Stromal cell of bone marrow (primary cell): Measurements from ENCODE around the gene ADAMTS18.
A peak's percentile ranks its signal among the peaks of the same experiment; 100 is the strongest.
"Not testable (repeated sequence)": the region's sequence is repeated elsewhere in the genome, so short reads cannot be mapped to it uniquely, and the experiment has no call there.

ENCODE experiments used
- DNase-seq: peaks from one replicate; pipeline ENCODE4 v3.0.0-alpha.2; 2012; ENCODE audit warnings: low read depth

The ADAMTS18 gene

DNA sequence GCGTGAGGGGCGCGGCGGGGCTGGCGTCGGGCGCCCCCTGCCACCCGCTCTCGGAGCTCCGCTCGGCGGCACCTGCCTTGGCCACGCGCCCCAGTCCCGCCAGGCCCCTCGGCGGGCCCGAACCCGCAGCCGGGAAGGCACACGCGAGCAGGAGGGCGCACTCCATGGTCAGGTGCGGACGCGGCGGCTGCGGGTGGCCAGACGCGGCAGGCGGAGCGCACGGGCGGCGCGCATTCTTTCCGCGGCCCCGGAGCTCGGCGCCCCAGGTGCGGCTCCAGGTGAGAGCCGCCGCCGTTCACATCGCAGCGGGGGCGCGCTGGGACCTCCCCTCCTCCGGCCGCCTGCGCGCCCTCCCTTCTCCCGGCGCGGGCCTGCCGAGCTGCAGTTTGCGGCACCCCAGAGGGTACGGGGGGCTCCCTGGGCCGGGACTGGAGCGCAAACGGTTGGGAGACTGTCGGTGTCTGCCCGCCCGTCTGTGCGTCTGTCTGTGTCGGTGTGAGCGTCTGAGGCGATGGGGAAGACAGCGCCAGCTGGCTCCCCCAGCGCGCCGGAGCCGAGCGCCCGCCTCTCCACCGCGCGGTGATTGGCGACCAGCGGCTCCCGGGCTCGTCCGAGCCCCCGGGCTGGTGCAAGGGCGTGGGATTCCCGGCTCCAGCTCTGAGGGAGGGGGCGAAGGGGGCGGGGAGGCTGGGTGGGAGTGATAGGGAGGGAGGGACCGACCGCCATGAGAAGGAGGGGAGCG is at the start of gene ADAMTS18:
TSS of gene ADAMTS18 (minus strand) at position 505 of the 742 bp plus-strand sequence. CDS start at position 166, 339 bp downstream.
- no peak for DNase-seq

GRCh38 chr16:77480681-77481315 is 46.0 kb upstream of the ADAMTS18 start:
- no peak for DNase-seq

- no peak for DNase-seq
These were observed 37.4 kb upstream of the ADAMTS18 start for GRCh38 chr16:77472262-77472661.

DNA sequence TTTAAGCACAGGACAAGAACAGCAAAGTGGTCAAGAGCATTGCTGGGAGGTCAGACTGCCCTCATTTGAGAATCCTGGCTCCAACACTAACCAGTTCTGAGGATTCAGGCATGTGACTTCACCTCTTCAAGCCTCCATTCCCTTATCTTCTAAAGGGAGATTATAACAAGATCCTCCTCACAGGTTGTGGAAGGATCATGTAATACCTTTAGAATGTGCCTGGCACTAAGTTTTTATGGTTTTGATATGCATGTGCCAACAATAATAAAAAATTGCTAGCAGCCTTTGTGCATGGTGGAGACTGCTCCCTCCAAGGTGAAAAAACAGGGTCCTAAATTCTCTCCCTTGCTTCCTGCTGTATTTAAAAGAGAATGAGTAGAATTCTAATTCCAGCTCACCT is 36.0 kb upstream of the ADAMTS18 start:
- no peak for DNase-seq

DNA sequence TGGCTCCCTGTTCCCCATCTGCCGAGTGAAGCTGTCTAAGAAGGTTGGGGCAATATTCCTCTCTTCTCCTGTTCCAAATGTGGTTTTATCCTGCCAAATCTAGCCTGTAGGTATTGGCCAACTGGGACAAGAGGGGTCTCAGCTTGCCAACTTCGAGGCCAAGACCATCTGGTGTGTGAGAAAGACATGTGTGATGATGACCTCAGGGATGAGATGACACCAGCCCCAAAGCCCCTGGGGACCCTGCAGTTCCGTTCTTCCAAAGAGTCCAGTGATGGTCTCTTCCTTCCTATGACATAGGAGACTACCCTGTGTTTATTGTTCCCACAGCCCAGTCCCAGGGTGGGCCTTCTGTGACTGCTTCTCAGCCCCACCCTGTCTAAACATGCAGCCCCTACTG is 34.8 kb upstream of the ADAMTS18 start:
- DNase-seq, result no peak

- no peak for DNase-seq
These were observed 34.0 kb upstream of the ADAMTS18 start for GRCh38 chr16:77468831-77469230.

- no peak for DNase-seq
These were observed 33.0 kb upstream of the ADAMTS18 start for GRCh38 chr16:77467821-77468335.

DNA sequence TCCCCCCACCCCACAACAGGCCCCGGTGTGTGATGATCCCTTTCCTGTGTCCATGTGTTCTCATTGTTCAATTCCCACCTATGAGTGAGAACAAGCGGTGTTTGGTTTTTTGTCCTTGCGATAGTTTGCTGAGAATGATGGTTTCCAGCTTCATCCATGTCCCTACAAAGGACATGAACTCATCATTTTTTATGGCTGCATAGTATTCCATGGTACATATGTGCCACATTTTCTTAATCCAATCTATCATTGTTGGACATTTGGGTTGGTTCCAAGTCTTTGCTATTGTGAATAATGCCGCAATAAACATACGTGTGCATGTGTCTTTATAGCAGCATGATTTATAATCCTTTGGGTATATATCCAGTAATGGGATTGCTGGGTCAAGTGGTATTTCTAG is 28.8 kb upstream of the ADAMTS18 start:
- DNase-seq, result not testable (repeated sequence)

DNA sequence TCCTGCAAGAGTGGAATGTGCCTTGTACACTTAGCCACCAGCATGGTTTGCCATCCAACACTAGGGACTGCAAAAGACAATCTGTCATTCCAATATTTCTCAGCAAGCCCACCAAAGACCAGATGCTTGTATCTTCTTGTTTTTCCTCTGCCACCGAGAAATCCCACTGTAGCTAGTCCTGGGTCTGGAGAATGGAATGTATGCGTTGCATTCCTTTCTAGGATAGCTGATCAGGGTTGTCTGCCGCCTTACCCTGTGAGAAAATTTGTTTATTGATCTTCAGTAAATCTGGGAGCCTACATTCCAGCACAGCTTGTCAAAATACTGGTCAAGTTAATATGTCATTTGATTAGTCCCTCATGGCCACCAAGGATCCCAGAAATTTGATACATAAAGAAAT is 28.1 kb upstream of the ADAMTS18 start:
- DNase-seq, result no peak

- no peak for DNase-seq
These were observed 24.9 kb upstream of the ADAMTS18 start for GRCh38 chr16:77459534-77460254.

- peak; percentile 55 for DNase-seq
These were observed 22.2 kb upstream of the ADAMTS18 start for GRCh38 chr16:77457046-77457445.

GRCh38 chr16:77452243-77452642 is 17.4 kb upstream of the ADAMTS18 start:
- no peak for DNase-seq

DNA sequence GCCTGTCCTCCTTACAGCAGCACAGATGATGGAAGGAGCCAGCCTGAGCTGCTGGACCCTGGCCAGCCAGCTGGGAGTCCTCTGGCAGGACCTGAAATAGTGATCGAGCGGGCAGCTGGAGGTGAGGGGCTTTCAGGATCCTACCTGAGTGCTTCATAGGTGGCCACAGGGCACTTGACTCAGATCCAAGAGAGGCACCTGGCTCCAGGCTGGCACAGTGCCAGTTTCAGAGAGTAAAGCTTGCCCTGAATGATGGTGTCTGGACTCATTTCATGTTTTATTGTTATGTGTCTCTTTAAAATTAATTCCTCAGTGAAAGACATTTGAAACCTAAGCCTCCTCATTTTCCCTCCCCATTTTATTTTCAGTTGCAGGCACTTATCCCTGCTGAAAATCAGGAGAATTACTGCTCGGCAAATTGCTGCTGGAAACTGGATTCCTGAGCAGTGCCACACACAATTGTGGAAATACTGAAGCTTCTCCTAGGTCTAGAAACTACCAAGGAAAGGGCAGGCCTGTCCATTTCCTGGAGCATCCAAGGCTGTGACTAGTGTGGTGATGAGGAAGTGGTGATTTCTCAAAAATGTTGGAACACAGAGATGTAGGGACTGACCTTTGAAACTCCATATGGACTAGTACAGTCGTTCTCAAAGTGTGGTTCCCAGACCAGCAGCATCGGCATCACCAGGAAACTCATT is 16.1 kb upstream of the ADAMTS18 start:
- no peak for DNase-seq

- DNase-seq, result no peak
These were observed 14.4 kb upstream of the ADAMTS18 start for GRCh38 chr16:77449208-77449607.

- DNase-seq, result no peak
These were observed 10.5 kb upstream of the ADAMTS18 start for GRCh38 chr16:77445324-77445723.

DNA sequence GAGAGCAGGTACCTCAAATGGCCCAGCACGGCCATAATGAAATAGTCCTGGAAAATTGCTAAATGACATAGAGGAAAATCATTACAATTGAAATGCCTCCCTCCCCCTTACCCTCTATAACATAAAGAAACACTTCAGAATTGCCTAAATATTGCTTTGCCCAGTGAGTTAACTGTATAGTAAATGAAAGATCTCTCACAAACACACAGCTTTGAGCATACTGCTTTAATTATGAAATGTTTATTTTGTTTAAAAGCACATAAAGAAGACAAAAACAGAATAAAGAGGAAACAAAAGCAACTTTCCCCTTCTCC is 9.3 kb upstream of the ADAMTS18 start:
- DNase-seq, result no peak

DNA sequence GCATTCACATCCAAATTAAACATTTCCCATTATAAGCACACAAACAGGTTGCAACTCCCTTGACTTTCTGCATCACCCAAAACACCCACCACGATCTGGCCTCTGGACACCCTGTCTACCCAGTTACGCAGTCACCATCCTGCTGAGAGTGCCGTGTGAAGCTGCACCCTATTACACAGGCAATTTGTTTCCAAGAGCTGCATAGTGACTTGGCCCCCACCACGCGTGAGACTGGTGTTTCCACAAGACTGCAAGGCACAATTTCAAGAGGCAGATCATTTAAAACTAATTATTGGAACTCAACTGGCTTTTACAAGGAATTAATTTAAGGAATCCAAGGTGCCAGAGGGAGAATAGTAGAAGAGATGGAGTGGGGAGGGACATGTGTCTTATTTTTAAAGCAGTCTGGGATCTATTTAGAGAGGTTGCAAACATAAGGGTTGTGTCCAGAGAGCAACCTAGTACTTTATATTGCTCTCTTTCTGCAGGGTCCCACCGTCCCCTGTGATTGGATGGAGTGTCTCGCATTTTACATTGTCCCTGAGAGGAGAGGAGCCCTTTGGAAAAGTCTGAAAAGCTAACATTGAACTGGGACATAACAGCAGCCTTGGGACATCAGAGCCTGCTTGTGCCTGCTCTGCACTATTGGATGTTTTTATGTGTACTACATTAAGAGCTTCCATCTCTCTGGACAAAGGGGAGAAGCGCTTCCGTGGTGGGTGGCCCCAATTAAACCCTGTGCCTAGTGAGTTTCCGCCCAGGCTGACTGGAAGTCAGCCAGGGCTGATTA is 8.7 kb upstream of the ADAMTS18 start:
- no peak for DNase-seq

GRCh38 chr16:77442078-77442477 is 7.2 kb upstream of the ADAMTS18 start:
- no peak for DNase-seq

DNA sequence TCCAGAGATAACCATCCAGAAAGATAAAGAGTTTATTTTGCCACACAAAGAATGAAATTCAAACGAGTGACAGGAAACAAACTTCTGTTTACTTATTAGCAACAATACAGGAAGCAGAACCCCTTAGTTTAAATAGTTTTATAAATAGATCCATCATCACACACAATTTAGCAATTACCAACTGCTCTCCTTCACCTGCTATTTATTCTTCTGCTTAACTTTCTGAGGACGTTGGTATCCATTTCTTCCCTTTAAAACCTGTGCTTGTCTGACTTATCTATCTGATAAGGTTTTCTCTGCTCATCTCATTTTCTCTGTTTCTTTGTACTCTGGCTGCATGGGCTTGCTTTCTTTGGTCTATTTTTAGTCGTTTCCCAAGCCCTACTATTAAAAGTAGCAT is 4.3 kb upstream of the ADAMTS18 start:
- no peak for DNase-seq

DNA sequence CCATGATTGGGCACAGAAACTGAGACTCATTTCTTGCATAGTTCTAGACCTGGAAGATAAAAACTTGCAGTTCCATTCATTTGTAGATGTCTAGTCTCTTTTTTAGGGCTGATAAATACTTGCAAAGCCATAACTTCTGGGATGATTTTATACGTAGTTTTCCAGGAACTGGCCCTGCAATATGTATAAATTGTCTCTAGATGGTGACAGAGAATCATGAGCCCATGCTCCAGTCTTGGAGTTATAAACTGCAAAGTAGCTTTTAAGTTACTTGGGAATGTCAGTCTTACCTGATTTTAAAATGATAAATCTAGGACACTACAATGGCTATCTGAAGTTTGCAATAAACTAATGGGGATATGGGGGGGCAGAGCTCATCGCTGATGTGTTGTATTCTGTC is 3.0 kb upstream of the ADAMTS18 start:
- no peak for DNase-seq

GRCh38 chr16:77435272-77435820 is 512 bp upstream of the ADAMTS18 start:
- DNase-seq, result no peak
